Mesenchymal stem cell (in vitro differentiated cells and primary cell): ENCODE measurements around the gene APEX1.
"Not testable (repeated sequence)": the region's sequence is repeated elsewhere in the genome, so short reads cannot be mapped to it uniquely, and the experiment has no call there.

Experiments
- DNase-seq: peaks from one replicate; pipeline ENCODE4 v3.0.0-alpha.2; 2013
- H2AFZ ChIP-seq: one replicate; pipeline ENCODE4 v1.6.1; 2013; ENCODE audit warnings: low read depth, mild to moderate bottlenecking, control low read depth, inconsistent platforms, low read length, moderate library complexity
- H2AK5ac ChIP-seq: 2 replicates; pipeline ENCODE4 v1.6.1; 2013; ENCODE audit warnings: low read length, moderate library complexity, mild to moderate bottlenecking, inconsistent platforms; ENCODE audit not compliant: severe bottlenecking
- H2BK120ac ChIP-seq: one replicate; pipeline ENCODE4 v1.6.1; 2013; ENCODE audit warnings: low read depth, mild to moderate bottlenecking, inconsistent platforms, low read length, moderate library complexity
- H2BK12ac ChIP-seq, 2 experiments: one replicate each; pipeline ENCODE4 v1.6.1; 2013; ENCODE audit warnings: inconsistent platforms in 2 of 2, low read length in 2 of 2, mild to moderate bottlenecking in 2 of 2, moderate library complexity in 2 of 2, control low read depth in 1 of 2
- H2BK15ac ChIP-seq: one replicate; pipeline ENCODE4 v1.6.1; 2013; ENCODE audit warnings: mild to moderate bottlenecking, low read depth, inconsistent platforms; ENCODE audit not compliant: poor library complexity, severe bottlenecking
- H2BK5ac ChIP-seq: 2 replicates; pipeline ENCODE4 v1.6.1; 2013; ENCODE audit warnings: low read depth, mild to moderate bottlenecking, low read length, control low read depth, inconsistent platforms; ENCODE audit not compliant: poor library complexity, severe bottlenecking
- H3K14ac ChIP-seq, 2 experiments: one replicate each; pipeline ENCODE4 v1.6.1; 2013; ENCODE audit warnings: inconsistent platforms in 2 of 2, low read length in 2 of 2, control low read depth in 1 of 2, mild to moderate bottlenecking in 1 of 2, moderate library complexity in 1 of 2
- H3K18ac ChIP-seq, 2 experiments: one replicate each; pipeline ENCODE4 v1.6.1; 2013; ENCODE audit warnings: inconsistent platforms in 2 of 2, low read length in 2 of 2, control low read depth in 1 of 2, low read depth in 1 of 2, mild to moderate bottlenecking in 1 of 2
- H3K23ac ChIP-seq, 2 experiments: one replicate each; pipeline ENCODE4 v1.6.1; 2013; ENCODE audit warnings: inconsistent platforms in 2 of 2, low read length in 2 of 2, mild to moderate bottlenecking in 2 of 2, moderate library complexity in 2 of 2, control low read depth in 1 of 2
- H3K27ac ChIP-seq: 2 replicates; pipeline ENCODE4 v1.5.1; 2013; ENCODE audit warnings: mild to moderate bottlenecking, moderate library complexity, low read length, control low read depth, inconsistent platforms; ENCODE audit not compliant: poor library complexity, severe bottlenecking
- H3K27me3 ChIP-seq, 2 experiments: 2 replicates each; pipeline versions ENCODE4 v1.6.1 to v1.7.0; 2013; ENCODE audit warnings: low read length in 2 of 2, mild to moderate bottlenecking in 2 of 2, moderate library complexity in 2 of 2, control low read depth in 1 of 2, inconsistent platforms in 1 of 2; ENCODE audit not compliant: control insufficient read depth in 1 of 2, insufficient read depth in 1 of 2
- H3K36me3 ChIP-seq, 2 experiments: 2 replicates each; pipeline versions ENCODE4 v1.6.1 to v1.7.0; 2013; ENCODE audit warnings: low read length in 2 of 2, control low read depth in 1 of 2, inconsistent platforms in 1 of 2, low read depth in 1 of 2, mild to moderate bottlenecking in 1 of 2; ENCODE audit not compliant: insufficient read depth in 2 of 2, control insufficient read depth in 1 of 2
- H3K4ac ChIP-seq, 2 experiments: one replicate each; pipeline ENCODE4 v1.6.1; 2013; ENCODE audit warnings: inconsistent platforms in 2 of 2, low read length in 2 of 2, mild to moderate bottlenecking in 2 of 2, moderate library complexity in 2 of 2, control low read depth in 1 of 2, low read depth in 1 of 2
- H3K4me1 ChIP-seq: 2 replicates; pipeline ENCODE4 v1.6.1; 2013; ENCODE audit warnings: low read depth, low read length, control low read depth; ENCODE audit not compliant: control insufficient read depth, insufficient read depth
- H3K4me2 ChIP-seq: 2 replicates; pipeline ENCODE4 v1.6.1; 2013; ENCODE audit warnings: low read length, mild to moderate bottlenecking, inconsistent platforms; ENCODE audit not compliant: poor library complexity, severe bottlenecking
- H3K4me3 ChIP-seq, 2 experiments: 2 replicates each; pipeline versions ENCODE4 v1.5.1 to v1.7.0; 2013; ENCODE audit warnings: low read length in 2 of 2, mild to moderate bottlenecking in 2 of 2, control low read depth in 1 of 2, low read depth in 1 of 2; ENCODE audit not compliant: insufficient read depth in 1 of 2
- H3K79me1 ChIP-seq: replicated peaks from 2 replicates; pipeline ENCODE4 v1.6.1; 2013; ENCODE audit warnings: mild to moderate bottlenecking, control low read depth, low read length, inconsistent platforms; ENCODE audit not compliant: poor library complexity, severe bottlenecking
- H3K9ac ChIP-seq: 2 replicates; pipeline ENCODE4 v1.7.0; 2013; ENCODE audit warnings: mild to moderate bottlenecking, low read length, moderate library complexity
- H3K9me3 ChIP-seq: 2 replicates; pipeline ENCODE4 v1.7.0; 2013; ENCODE audit warnings: mild to moderate bottlenecking, low read length; ENCODE audit not compliant: control insufficient read depth
- H4K8ac ChIP-seq: one replicate; pipeline ENCODE4 v1.6.1; 2013; ENCODE audit warnings: inconsistent platforms, mild to moderate bottlenecking, low read length, moderate library complexity
- H4K91ac ChIP-seq: one replicate; pipeline ENCODE4 v1.6.1; 2013; ENCODE audit warnings: mild to moderate bottlenecking, low read length, inconsistent platforms
- WGBS: methylation state at CpG from one replicate; pipeline ENCODE4 v1.1.7; 2013; ENCODE audit warnings: mixed read lengths; 5-methylcytosine and 5-hydroxymethylcytosine counted together
- small RNA-seq: library from polyadenylated mRNA; stranded (forward); fragments of <200 nt; extraction: miRNeasy Mini kit (QIAGEN cat#:217004); gene quantifications from one replicate; pipeline ENCODE3, GENCODE V24; 2013; ENCODE audit warnings: low read depth

The APEX1 gene

GRCh38 chr14:20503898-20504297, 48.9 kb downstream of the APEX1 start:
- no peak overlapping the region for H2BK12ac ChIP-seq
- H3K4me3 ChIP-seq = no peak overlapping the region
- no peaks in the 10 kb centered on the region for H3K79me1 ChIP-seq
- H3K14ac ChIP-seq = no peak overlapping the region
- H3K36me3 ChIP-seq = no peaks in the 10 kb centered on the region
- H3K4ac ChIP-seq = no peak overlapping the region
- H3K27me3 ChIP-seq = no peaks in the 10 kb centered on the region
- no peak overlapping the region for H3K27ac ChIP-seq
- H4K8ac ChIP-seq = no peak overlapping the region
- no peak overlapping the region for H2BK15ac ChIP-seq
- H2AK5ac ChIP-seq = no peak overlapping the region
- no peak overlapping the region for H2AFZ ChIP-seq
- H2BK120ac ChIP-seq = no peak overlapping the region
- H3K23ac ChIP-seq = no peak overlapping the region
- 79% methylated on average over 6 of the region's 6 CpGs for WGBS
- no peak overlapping the region for H3K9ac ChIP-seq
- no peak overlapping the region for H2BK5ac ChIP-seq
- DNase-seq = no peak
- H3K18ac ChIP-seq = no peak overlapping the region
- no peak overlapping the region for H4K91ac ChIP-seq
- no peaks in the 10 kb centered on the region for H3K4me1 ChIP-seq
- no peak overlapping the region for H3K4me2 ChIP-seq
- no peaks in the 10 kb centered on the region for H3K9me3 ChIP-seq

GRCh38 chr14:20506276-20506675, 51.2 kb downstream of the APEX1 start:
- not testable (repeated sequence) for H3K9me3 ChIP-seq, H2BK5ac ChIP-seq, H4K91ac ChIP-seq, H3K14ac ChIP-seq, H2BK120ac ChIP-seq, H3K79me1 ChIP-seq, H3K9ac ChIP-seq, H3K4ac ChIP-seq, H3K4me1 ChIP-seq, H3K27me3 ChIP-seq, H3K36me3 ChIP-seq, H2AK5ac ChIP-seq, H2BK15ac ChIP-seq, H2AFZ ChIP-seq, H3K27ac ChIP-seq, H2BK12ac ChIP-seq, H3K18ac ChIP-seq, H3K4me2 ChIP-seq, H4K8ac ChIP-seq, DNase-seq, H3K23ac ChIP-seq, H3K4me3 ChIP-seq
- no CpG with 5 or more reads among the region's 30 CpGs for WGBS

GRCh38 chr14:20506752-20507151, 51.7 kb downstream of the APEX1 start:
- no CpG with 5 or more reads among the region's 30 CpGs for WGBS
- H3K36me3 ChIP-seq, H2BK120ac ChIP-seq, H3K4me3 ChIP-seq, H2BK12ac ChIP-seq, H3K4me1 ChIP-seq, H2BK15ac ChIP-seq, H3K9ac ChIP-seq, H3K23ac ChIP-seq, DNase-seq, H2BK5ac ChIP-seq, H3K27ac ChIP-seq, H3K14ac ChIP-seq, H3K4me2 ChIP-seq, H4K91ac ChIP-seq, H3K4ac ChIP-seq, H4K8ac ChIP-seq, H3K9me3 ChIP-seq, H2AK5ac ChIP-seq, H3K18ac ChIP-seq, H3K79me1 ChIP-seq, H2AFZ ChIP-seq: not testable (repeated sequence)
- peaks cover 8 to 11% of the 10 kb centered on the region in 2 experiments for H3K27me3 ChIP-seq

Small RNA genes within 50 kb of the gene (small RNA-seq; reads per million reads assigned to genes)
- gene RNA5SP382 = 1.4 reads per million
